ENCODE data around the gene MYH14. TPM values are rescaled to one million over a fixed set of nuclear protein-coding genes. Genes with fewer than 3 reads are reported as not detected.

MYH14 gene
- total and polyA plus RNA-seq, 9 of the 15 experiments (the other 6 are each of a cell fraction or from before 2014, with no cell fraction given) = 0.04 to 0.86 (median 0.19) TPM; not detected in 2

DNA sequence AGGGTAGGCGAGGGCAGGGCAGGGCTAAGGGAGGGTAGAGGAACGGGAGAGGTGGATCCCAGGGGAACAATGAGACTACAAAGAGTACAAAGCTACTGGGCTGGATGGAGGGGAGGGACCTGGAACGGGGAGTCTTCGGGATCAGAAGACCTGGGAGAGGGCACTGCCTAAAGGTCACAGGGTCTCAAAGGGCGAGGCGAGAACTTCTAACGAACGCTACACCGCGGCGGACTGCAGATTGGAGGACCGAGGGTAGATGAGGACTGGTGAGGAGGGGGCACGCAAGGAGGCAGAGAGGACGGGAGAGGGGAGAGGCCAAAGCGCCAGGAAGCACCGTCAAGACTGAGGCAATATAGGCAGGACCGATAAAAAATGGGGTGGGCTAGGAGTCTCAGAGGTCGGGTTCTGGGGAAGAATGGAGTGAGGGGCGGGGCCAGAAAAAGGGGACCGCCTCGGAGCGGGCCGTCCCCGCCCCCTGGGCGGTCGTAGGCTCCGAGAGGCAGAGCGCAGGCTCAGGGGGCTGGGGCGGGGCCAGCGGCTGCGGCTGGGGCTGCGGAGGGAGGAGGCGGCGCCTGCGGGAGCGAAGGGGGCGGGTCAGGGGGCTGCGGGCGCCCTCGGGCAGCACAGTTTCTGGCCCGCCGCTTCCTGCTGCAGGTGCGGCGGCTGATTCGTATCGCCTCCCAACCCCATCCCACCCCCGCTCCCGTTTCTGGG lies 127.1 kb downstream of the MYH14 start (continued):
- no peak for TF ChIP-seq ZNF318 (IDR thresholded peaks at IDR 0.05; ENCODE audit: borderline replicate concordance in 1 of 2, low read depth in 1 of 2)
- TF ChIP-seq OTX1 (CRISPR knock-in tag; IDR thresholded peaks at IDR 0.05) = no peak
- peak; percentile 74; the same call in 1 of the 2 replicates for TF ChIP-seq THRAP3 (IDR thresholded peaks at IDR 0.05; ENCODE audit: borderline replicate concordance)
- 0 out of 2 replicates have a peak, but pooled peaks have one; percentile 44 for TF ChIP-seq HDGF (IDR thresholded peaks at IDR 0.05)
- no peak for TF ChIP-seq HDAC8 (tag; IDR thresholded peaks at IDR 0.05)
- no peak for TF ChIP-seq RFX7 (CRISPR knock-in tag; IDR thresholded peaks at IDR 0.05)
- TF ChIP-seq CHD1 (IDR thresholded peaks at IDR 0.05; ENCODE audit: low read length) = no peak
- TF ChIP-seq IRF2 (CRISPR knock-in tag; IDR thresholded peaks at IDR 0.05) = no peak
- no peak for TF ChIP-seq MBD2 (IDR thresholded peaks at IDR 0.05; ENCODE audit: borderline replicate concordance, low read depth)
- no peak for TF ChIP-seq HEY1 (CRISPR knock-in tag; IDR thresholded peaks at IDR 0.05; ENCODE audit: borderline replicate concordance)
- peak; percentile 32 for TF ChIP-seq MEIS2 (IDR thresholded peaks at IDR 0.05; ENCODE audit: partially characterized antibody)
- no peak for TF ChIP-seq HNRNPLL (IDR thresholded peaks at IDR 0.05; ENCODE audit: low read depth, low read length, poor library complexity, severe bottlenecking)
- TF ChIP-seq C11orf30 (IDR thresholded peaks at IDR 0.05; ENCODE audit: low read depth) = no peak
- no peak for TF ChIP-seq MTF1 (CRISPR knock-in tag; IDR thresholded peaks at IDR 0.05; ENCODE audit: borderline replicate concordance)
- no peak for TF ChIP-seq ZNF184 (CRISPR knock-in tag; IDR thresholded peaks at IDR 0.05)
- TF ChIP-seq ETV1 (tag; conservative IDR thresholded peaks at IDR 0.05; ENCODE audit: low read depth) = no peak
- no peak for TF ChIP-seq ZNF197 (CRISPR knock-in tag; IDR thresholded peaks at IDR 0.05; ENCODE audit: low read depth)
- TF ChIP-seq YY1 (IDR thresholded peaks at IDR 0.05; ENCODE audit: borderline replicate concordance in 1 of 3, control insufficient read depth in 1 of 3, extremely low read depth in 1 of 3, insufficient read depth in 3 of 3, insufficient read length in 1 of 3, insufficient replicate concordance in 2 of 3, low read depth in 1 of 3, low read length in 2 of 3) = no peak
- TF ChIP-seq, protein P1, sequence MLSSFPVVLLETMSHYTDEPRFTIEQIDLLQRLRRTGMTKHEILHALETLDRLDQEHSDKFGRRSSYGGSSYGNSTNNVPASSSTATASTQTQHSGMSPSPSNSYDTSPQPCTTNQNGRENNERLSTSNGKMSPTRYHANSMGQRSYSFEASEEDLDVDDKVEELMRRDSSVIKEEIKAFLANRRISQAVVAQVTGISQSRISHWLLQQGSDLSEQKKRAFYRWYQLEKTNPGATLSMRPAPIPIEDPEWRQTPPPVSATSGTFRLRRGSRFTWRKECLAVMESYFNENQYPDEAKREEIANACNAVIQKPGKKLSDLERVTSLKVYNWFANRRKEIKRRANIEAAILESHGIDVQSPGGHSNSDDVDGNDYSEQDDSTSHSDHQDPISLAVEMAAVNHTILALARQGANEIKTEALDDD (IDR thresholded peaks at IDR 0.05) = no peak

Measured in K562 (cell line).